Activated CD8-positive, alpha-beta memory T cell treated with anti-CD3 and anti-CD28 coated beads for 1 hour (primary cell): ENCODE measurements around the gene GPAT2.
"Not testable (repeated sequence)": the region's sequence is repeated elsewhere in the genome, so short reads cannot be mapped to it uniquely, and the experiment has no call there.

Source experiments
- DNase-seq, 2 donors: peaks; one replicate each; pipeline ENCODE4 v3.0.0-alpha.2; 2020; ENCODE audit warnings: low read depth in 1 of 2; ENCODE audit errors: extremely low read depth in 1 of 2

GPAT2 gene, protein sequence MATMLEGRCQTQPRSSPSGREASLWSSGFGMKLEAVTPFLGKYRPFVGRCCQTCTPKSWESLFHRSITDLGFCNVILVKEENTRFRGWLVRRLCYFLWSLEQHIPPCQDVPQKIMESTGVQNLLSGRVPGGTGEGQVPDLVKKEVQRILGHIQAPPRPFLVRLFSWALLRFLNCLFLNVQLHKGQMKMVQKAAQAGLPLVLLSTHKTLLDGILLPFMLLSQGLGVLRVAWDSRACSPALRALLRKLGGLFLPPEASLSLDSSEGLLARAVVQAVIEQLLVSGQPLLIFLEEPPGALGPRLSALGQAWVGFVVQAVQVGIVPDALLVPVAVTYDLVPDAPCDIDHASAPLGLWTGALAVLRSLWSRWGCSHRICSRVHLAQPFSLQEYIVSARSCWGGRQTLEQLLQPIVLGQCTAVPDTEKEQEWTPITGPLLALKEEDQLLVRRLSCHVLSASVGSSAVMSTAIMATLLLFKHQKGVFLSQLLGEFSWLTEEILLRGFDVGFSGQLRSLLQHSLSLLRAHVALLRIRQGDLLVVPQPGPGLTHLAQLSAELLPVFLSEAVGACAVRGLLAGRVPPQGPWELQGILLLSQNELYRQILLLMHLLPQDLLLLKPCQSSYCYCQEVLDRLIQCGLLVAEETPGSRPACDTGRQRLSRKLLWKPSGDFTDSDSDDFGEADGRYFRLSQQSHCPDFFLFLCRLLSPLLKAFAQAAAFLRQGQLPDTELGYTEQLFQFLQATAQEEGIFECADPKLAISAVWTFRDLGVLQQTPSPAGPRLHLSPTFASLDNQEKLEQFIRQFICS

GRCh38 chr2:96034792-96035191 is at the start of gene GPAT2:
TSS of gene GPAT2 (minus strand) at chr2:96034916. CDS start at chr2:96032359, 2,557 bp downstream.
- DNase-seq, result not testable (repeated sequence)

DNA sequence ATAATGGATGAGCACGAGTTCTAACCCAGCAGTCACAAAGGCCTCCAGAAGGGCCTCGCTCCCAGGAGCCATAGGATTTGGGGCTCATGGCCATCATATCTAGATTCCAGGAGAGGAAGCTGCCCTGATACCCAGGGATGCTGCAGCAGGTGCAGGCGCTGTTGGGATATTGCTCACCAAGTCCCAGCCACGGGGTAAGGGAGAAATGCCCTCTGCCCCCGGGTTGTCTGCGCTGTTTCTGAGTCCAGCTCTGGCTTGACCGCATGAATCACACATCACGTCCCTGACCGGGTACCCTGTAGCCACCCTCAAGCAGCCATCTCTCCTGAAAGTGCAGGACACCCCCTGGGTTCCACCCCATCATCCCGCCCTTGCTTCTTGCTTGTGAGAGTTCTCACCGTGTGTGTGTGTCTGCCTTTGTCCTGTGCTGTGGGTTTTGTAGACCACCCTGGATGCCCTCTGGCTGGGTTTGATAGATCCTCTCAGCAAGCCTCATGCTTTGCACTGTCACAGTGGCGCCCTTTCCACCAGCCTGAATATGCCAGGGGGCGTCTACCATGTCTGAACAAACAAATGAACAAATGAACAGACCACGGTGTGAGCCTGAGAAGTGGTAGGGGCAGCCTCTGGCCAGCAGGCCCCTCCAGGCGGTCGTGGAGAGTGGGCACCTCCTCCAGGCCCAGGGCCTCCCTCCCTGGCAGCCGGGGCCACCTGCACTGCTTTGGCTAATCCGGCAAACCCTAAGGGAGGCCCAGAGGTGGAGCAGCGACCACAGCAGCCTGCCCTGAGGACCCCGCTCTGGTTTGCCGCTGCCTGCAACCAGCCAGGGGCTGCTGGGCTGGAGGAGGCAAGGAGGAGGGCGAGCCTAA is 49.5 kb upstream of the GPAT2 start:
- DNase-seq, result no peak

GRCh38 chr2:96083064-96083939 is 48.6 kb upstream of the GPAT2 start:
- DNase-seq, result no peak

- no peak for DNase-seq
Observed at GRCh38 chr2:96082211-96083063, 47.7 kb upstream of the GPAT2 start.

- DNase-seq, result no peak
Observed at GRCh38 chr2:96081042-96081441, 46.3 kb upstream of the GPAT2 start.

GRCh38 chr2:96075199-96075771 is 40.6 kb upstream of the GPAT2 start:
- no peak for DNase-seq

DNA sequence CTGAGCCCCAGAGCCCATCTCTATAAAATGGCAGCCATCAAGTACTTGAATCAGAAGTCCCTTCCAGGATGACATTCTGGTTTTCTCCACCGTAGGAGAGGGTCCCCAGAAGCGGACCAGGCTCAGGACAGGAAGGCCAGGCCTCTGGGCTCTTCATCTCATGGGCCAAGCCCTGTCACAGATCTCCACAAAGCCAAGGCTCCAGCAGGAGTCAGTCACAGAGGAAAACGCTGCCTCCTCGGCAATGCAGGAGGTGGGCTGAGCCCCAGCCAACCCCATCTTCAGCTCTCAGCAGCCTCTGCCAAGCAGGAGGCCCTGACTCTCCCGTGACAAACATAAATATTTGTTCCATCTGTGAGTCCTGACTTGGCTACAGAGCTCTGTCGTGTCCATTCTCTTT is 39.4 kb upstream of the GPAT2 start:
- DNase-seq, result no peak

DNA sequence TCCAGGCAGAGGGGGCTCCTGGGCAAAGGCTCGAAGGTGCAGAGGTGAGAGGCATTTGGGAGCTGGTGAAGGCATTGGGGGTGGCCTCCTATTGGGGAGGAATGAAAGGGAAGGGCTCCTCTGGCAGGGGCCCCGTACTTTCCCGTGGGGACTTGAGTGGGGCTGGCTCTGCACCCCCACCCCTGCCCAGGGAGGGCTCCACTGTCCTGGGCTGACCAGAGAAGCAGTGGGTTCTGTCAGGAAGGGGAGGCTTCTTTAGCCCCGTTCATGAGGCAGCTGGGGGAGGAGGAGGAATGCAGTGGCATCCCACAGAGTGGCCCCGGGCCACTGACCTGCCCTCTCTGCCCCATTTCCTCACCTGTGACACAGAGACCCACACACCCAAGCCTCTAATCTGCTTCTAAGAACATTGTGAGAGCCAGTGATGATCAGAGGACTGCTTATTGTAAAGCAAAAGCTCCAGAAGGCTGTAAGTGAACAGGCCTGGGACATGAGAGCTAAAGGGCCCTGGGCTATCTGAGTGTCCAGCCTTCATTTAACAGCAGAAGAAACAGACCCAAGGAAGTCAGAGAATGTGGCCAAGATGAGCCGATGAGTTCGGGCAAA is 38.6 kb upstream of the GPAT2 start:
- DNase-seq, result no peak

- DNase-seq, result no peak
Observed at GRCh38 chr2:96072746-96073145, 38.0 kb upstream of the GPAT2 start.

- not testable (repeated sequence) for DNase-seq
Observed at GRCh38 chr2:96071977-96072491, 37.3 kb upstream of the GPAT2 start.

GRCh38 chr2:96071087-96071976 is 36.6 kb upstream of the GPAT2 start:
- not testable (repeated sequence) for DNase-seq

DNA sequence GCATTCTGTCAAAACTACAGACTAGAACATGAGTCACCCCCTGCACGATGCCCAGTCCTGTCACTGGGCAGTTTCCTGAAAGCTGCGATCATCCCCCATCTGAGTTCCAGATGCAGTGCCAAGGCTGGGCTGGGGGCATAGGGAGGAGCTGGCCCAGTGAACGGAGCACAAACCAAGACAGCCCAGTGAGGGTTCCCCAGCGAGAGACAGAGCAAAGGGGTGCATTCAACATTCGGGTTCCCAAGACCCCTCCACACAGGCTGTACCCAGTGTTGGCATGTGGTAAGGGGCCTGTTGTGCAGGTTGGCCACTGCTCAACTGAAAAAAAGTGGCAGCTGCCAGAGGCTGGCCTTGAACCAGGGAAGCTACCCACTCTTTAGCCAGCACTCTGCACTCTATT is 35.6 kb upstream of the GPAT2 start:
- not testable (repeated sequence) for DNase-seq

- not testable (repeated sequence) for DNase-seq
Observed at GRCh38 chr2:96069878-96070277, 35.2 kb upstream of the GPAT2 start.

- DNase-seq, result not testable (repeated sequence)
Observed at GRCh38 chr2:96067902-96068581, 33.3 kb upstream of the GPAT2 start.

GRCh38 chr2:96067098-96067660 is 32.5 kb upstream of the GPAT2 start:
- DNase-seq, result not testable (repeated sequence)

DNA sequence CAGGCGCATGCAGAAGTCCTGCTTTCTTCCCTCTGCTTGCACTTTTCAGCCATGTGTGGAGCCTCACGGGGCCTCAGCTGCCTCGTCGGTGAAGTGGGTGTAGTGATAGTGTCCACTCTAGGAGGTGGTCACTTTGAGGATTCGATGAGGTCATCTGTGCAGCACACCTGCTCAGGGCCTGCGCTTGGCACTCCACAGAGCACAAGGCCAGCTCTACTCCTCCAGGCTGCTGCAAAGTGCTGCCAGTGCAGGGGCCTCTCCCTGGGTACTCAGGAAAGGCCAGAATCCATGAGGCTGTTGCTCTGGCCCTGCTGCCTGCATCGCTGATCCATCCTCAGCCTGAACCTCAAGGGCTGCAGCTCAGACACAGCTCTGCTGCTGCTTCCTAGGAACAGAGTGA is 31.8 kb upstream of the GPAT2 start:
- DNase-seq, result not testable (repeated sequence)
